Stimulated activated CD4-positive, alpha-beta T cell treated with anti-CD3 and anti-CD28 coated beads, Interleukin-1b, Interleukin-23, amount 100 ng/mL, for 48 hours (primary cell): ENCODE measurements around the gene CENPE.
"Not testable (repeated sequence)": the region's sequence is repeated elsewhere in the genome, so short reads cannot be mapped to it uniquely, and the experiment has no call there.

Experiments
- DNase-seq: peaks from one replicate; pipeline ENCODE4 v3.0.0-alpha.2; 2020

CENPE gene, protein sequence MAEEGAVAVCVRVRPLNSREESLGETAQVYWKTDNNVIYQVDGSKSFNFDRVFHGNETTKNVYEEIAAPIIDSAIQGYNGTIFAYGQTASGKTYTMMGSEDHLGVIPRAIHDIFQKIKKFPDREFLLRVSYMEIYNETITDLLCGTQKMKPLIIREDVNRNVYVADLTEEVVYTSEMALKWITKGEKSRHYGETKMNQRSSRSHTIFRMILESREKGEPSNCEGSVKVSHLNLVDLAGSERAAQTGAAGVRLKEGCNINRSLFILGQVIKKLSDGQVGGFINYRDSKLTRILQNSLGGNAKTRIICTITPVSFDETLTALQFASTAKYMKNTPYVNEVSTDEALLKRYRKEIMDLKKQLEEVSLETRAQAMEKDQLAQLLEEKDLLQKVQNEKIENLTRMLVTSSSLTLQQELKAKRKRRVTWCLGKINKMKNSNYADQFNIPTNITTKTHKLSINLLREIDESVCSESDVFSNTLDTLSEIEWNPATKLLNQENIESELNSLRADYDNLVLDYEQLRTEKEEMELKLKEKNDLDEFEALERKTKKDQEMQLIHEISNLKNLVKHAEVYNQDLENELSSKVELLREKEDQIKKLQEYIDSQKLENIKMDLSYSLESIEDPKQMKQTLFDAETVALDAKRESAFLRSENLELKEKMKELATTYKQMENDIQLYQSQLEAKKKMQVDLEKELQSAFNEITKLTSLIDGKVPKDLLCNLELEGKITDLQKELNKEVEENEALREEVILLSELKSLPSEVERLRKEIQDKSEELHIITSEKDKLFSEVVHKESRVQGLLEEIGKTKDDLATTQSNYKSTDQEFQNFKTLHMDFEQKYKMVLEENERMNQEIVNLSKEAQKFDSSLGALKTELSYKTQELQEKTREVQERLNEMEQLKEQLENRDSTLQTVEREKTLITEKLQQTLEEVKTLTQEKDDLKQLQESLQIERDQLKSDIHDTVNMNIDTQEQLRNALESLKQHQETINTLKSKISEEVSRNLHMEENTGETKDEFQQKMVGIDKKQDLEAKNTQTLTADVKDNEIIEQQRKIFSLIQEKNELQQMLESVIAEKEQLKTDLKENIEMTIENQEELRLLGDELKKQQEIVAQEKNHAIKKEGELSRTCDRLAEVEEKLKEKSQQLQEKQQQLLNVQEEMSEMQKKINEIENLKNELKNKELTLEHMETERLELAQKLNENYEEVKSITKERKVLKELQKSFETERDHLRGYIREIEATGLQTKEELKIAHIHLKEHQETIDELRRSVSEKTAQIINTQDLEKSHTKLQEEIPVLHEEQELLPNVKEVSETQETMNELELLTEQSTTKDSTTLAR (N-terminal part only)

GRCh38 chr4:103198111-103198765 is at the start of gene CENPE:
CENPE (minus strand) TSS chr4:103198343; CDS start chr4:103198319, 24 bp downstream.
- DNase-seq, result peak; percentile 86

DNA sequence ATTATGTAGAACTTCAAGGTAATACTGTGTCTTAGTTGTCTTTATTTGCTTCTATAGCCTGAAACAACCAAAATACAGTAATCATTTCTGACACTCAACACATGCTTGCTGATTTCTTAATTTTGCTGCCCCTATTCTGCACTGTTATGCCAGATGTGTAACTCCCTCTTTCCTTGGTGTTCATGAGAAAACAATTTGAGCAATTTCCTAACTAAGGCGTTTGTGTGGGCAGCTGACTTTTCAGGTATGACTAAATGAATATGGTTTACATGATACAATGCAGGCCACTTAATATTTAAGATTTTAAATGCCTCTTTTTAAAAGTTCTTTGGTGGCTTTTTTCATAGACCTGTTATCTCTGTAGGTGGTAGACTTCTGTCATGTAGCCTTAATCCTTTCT is 46.1 kb upstream of the CENPE start:
- no peak for DNase-seq

DNA sequence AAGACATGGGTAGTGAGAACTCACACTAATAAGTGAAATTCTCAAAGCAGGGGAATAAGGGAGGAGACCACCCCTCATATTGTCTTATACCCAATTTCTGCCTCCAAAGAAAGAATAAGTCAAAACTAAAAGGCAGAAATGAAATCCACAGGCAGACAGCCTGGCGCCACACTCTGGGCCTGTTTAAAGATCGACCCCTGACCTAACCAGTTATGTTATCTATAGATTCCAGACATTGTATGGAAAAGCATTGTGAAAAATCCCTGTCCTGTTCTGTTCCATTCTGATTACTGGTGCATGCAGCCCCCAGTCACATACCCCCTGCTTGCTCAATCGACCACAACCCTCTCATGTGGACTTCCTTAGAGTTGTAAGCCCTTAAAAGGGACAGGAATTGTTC is 32.8 kb upstream of the CENPE start:
- not testable (repeated sequence) for DNase-seq

DNA sequence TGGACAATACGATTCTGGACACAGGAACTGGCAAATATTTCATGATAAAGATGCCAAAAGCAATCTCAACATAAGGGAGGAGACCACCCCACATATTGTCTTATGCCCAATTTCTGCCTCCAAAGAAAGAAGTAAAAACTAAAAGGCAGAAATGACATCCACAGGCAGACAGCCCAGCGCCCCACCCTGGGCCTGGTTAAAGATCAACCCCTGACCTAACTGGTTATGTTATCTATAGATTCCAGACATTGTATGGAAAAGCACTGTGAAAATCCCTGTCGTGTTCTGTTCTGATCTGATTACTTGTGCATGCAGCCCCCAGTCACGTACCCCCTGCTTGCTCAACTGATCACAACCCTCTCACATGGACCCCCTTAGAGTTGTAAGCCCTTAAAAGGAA is 25.4 kb upstream of the CENPE start:
- DNase-seq, result not testable (repeated sequence)

- DNase-seq, result no peak
Measured at GRCh38 chr4:103207673-103208072, 9.5 kb upstream of the CENPE start.

- DNase-seq, result no peak
Measured at GRCh38 chr4:103204111-103204510, 6.0 kb upstream of the CENPE start.

DNA sequence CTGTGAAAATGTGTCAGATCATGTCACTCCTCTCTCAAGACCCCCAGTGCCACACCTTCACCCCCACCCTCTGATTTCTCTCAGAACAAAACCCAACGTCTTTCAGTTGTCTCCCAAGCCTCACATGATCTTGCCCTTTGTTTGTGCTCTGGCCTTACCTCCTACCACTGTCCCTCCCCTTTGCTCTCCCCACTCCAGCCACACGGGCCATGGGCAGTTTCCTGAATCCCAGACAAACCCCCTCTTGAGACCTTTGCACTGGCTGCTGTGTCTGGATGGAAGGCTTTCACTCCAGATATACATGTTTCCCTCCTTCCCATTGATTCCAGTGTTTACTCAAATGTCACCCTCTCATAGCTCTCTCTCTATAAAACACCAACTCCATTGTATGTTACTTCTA is 3.6 kb upstream of the CENPE start:
- no peak for DNase-seq

- DNase-seq, result no peak
Measured at GRCh38 chr4:103201253-103201652, 3.1 kb upstream of the CENPE start.

DNA sequence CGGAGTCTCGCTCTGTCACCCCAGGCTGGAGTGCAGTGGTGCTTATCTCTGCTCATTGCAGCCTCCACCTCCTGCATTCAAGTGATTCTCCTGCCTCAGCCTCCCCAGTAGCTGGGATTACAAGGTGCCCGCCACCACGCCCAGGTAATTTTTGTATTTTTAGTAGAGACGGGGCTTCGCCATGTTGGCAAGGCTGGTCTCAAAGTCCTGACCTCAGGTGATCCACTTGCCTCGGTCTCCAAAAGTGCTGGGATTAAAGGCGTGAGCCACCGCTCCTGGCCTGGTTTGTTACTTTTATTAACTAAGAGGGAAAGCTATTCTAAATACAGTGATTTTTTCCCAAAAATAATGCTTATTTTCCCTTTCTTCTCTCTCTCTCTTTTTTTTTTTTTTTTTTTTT is 866 bp upstream of the CENPE start:
- DNase-seq, result no peak

DNA sequence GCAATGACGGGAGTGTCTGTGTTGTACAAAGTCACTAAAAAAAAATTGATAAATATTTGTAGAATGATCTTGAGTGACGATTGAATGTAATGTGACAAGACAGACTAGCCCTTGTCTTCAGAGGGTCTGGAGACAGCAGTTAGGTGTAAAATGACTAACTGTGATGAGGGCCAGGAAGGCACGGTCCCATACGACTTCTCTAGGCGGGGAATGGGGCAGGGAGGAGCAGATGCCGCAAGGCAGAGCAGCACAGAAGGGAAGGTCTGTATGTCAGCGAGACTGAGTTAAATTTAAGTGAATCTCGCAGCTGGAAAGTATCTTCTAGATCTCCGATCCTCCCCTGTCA is 405 bp downstream of the CENPE start:
- DNase-seq, result no peak

GRCh38 chr4:103193457-103193856 is 4.7 kb downstream of the CENPE start:
- no peak for DNase-seq

DNA sequence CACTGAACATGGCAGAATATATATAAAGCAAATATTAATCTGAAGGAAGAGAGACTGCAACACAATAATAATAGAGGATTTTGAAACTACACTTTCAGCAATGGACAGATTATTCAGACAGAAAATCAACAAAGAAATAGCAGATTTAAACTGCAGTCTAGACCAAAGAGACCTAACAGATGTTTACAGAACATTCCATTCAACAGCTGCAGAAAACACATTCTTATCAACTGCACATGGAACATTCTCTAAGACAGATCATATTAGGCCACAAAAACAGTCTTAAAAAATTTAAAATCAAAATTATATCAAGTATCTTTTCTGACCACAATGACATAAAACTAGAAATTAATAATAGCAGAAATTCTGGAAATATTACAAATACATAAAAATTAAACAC is 27.1 kb downstream of the CENPE start:
- no peak for DNase-seq

- DNase-seq, result not testable (repeated sequence)
Measured at GRCh38 chr4:103169750-103170149, 28.4 kb downstream of the CENPE start.

DNA sequence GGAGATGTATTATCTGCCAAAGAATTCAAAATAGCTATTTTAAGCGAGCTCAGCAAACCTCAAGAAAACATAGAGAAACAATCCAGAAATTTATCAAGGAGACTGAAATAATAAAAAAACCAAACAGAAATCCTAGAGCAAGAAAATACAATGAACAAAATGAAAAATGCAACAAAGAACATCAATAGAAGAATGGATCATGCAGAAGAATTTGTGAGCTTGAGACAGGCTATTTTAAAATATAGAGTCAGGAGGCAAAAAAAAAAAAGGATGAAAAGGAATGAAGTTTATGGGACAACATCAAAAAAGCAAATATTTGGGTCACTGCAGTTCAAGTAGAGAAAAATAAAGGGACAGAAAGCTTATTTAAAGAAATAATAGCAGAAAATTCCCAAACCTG is 29.1 kb downstream of the CENPE start:
- no peak for DNase-seq

- DNase-seq, result no peak
Measured at GRCh38 chr4:103162176-103162575, 36.0 kb downstream of the CENPE start.

DNA sequence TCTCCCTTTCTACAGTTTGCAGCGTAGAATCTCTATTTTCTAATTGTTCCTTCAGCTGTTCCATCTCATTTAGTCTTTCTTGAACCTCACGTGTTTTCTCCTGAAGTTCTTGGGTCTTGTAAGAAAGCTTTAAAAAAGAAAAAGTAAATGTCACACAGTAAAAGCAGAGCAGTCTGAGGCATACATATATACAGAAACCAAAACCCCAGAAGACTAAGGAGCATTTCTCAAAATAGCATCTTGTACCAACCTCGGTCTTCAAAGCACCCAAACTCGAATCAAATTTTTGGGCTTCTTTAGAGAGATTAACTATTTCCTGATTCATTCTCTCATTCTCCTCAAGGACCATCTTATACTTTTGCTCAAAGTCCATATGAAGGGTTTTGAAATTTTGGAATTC is 39.4 kb downstream of the CENPE start:
- no peak for DNase-seq

DNA sequence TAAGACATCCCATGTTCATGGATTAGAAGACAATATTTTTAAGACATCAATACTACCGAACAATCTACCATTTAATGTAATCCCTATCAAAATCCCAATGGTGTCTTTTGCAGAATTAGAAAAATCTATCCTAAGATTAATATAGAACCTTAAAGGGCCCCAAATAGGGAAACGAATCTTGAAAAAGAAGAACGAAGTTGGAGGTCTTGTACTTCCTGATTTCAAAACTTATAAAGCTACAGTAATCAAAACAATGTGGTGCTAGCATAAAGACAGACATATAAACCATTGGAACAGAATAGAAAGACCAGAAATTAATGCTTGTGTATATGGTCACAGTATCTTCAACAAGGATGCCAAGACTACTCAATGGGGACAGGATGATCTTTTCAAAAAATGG is 42.0 kb downstream of the CENPE start:
- no peak for DNase-seq

DNA sequence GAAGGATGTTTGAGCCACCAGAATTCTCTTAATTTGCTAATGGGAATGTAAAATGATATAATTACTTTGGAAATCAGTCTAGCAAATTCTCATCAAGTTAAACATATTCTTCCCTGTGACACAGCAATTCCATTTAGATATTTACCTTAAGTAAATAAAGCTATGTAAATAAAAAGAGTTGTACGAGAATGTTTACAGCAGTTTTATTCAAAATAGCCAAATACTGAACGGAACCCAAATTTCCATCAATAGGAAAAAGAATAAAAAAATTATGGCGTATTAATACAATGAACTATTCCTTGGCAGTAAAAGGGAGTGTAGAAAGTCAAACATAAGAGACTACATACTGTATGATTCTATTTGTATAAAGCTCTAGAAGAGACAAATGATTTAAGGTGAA is 45.8 kb downstream of the CENPE start:
- no peak for DNase-seq

DNA sequence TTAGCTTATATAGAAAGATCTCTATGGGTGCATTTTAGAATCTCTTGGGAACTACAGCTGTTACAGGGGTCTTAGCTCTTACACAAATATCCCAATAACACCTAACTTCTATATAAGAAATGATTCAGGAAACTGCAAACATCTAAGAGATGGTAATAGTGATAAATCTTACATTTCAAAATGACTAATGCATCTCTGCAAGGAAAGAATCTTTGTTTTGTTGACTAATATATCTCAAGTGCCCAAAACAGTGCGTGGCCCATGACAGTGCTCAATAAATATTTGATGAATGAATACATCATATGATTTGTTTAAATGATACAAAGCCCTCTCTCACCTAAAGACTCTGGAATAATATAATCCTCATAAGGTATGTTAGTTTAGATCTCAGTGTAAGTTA is 47.5 kb downstream of the CENPE start:
- DNase-seq, result no peak

GRCh38 chr4:103144926-103145325 is 53.2 kb downstream of the CENPE start:
- no peak for DNase-seq

GRCh38 chr4:103137446-103137827 is 60.7 kb downstream of the CENPE start:
- no peak for DNase-seq

- DNase-seq, result no peak
Measured at GRCh38 chr4:103136671-103137445, 61.3 kb downstream of the CENPE start.
